CD4-positive, alpha-beta T cell treated with Interleukin-17A for 1 hour (primary cell): ENCODE data around the gene SLC38A5.
A peak's percentile ranks its signal among the peaks of the same experiment; 100 is the strongest.
"Not testable (repeated sequence)": the region's sequence is repeated elsewhere in the genome, so short reads cannot be mapped to it uniquely, and the experiment has no call there.

Source experiments
- DNase-seq: peaks from one replicate; pipeline ENCODE4 v3.0.0-alpha.2; 2020

Gene SLC38A5

DNA sequence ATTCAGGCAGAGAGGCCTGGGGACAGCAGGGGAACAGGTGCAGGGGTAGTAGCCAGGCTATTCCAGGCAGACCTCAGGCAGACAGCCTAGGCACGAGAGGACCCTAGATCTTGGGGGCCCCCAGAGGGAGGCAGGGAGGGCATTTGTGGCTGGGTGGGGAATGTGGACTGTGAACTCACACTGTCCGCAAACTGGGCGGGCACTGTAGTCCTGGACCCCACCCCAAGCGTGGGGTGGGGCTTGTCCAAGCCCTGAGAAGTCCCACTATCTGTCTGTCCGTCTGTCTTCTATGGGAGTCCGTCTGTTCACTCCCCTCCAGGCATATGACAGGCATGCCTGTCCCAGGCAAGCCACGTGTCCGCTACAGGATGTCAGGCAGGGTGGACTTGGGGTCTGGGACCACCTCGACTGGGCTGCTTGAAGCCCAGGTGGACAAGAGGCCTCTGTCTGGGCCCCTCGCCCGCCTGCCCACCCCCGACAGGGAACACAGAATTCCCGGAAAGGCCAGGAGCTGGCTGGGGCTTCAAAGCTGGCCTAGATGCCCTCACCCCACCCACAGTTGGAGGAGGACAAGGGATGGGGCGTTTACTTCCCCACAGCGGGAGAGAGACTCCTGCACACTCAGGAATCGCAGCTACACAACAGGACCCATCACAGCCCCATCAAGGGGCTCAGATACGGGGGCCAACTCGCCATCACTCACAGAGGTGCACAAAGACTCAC lies at the start of gene SLC38A5:
TSS of gene SLC38A5 (minus strand) at position 151 of the 723 bp plus-strand sequence. CDS start 2,336 bp downstream, outside the sequence.
- no peak for DNase-seq

DNA sequence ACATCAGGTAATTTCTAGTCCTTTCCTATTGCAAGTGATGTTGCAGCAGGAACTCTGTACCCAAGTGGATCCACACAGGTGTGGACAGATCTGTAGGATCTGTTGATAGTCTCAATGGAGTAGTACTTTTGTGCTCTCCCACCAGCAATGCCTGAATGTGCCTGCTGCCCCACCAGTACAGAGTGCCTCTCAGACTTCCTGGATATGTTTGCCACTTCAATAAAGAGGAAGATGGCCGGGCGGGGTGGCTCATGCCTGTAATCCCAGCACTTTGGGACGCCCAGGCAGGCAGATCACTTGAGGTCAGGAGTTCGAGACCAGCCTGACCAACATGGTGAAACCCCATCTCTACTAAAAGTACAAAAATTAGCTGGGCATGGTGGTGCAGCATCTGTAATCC lies 49.4 kb upstream of the SLC38A5 start:
- not testable (repeated sequence) for DNase-seq

DNA sequence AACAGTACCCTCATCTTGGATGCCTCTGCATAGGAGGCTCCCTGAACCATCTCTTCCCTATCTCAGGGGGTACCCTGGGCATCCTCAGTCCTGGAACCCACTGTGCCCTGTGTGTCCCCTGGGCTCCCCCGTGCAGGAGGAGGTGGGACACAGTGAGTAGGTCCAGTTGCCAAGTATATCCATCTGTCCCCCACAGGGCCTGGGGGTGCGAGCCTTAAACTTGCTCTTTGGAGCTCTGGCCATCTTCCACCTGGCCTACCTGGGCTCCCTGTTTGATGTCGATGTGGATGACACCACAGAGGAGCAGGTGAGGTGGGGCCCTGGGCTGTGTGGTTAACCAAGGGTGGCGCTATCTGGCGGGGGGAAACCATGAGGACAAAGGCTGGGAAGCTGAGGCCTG lies 46.9 kb upstream of the SLC38A5 start:
- DNase-seq: no peak

DNA sequence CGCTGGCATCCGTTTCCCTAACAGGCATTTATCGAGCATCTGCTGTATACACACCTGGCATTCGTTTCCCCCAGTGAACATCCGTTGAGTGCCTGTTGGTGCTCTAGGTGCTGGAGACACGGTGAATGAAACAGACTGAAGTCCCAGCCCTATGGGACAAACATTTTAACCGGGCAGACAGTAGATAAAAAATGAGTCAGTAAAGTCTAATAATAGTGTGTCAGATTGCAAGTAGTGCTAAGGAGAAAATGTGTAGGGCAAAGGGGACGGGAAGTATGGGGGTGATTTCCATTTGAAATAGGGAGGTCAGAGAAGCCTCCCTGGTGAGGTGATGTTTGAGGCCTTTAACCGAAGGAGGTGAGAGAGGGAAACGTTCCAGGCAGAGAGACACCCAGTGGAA lies 46.2 kb upstream of the SLC38A5 start:
- no peak for DNase-seq

DNA sequence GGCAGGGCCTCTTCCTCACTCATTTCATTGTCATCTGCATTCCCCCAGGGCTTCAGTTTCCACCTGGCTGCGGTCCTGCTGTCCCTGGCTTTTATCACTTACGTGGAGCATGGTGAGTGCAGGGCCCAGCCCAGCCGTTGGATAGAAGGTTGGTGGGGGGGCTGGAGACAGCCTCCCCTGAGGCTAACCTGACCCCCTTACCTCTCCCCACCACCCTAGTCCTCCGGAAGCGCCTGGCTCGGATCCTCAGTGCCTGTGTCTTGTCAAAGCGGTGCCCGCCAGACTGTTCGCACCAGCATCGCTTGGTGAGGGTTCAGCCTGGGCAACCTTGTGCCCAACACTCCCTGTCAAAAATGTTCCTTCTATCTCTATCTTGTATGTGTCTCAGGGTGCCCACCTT lies 45.8 kb upstream of the SLC38A5 start:
- DNase-seq: no peak

DNA sequence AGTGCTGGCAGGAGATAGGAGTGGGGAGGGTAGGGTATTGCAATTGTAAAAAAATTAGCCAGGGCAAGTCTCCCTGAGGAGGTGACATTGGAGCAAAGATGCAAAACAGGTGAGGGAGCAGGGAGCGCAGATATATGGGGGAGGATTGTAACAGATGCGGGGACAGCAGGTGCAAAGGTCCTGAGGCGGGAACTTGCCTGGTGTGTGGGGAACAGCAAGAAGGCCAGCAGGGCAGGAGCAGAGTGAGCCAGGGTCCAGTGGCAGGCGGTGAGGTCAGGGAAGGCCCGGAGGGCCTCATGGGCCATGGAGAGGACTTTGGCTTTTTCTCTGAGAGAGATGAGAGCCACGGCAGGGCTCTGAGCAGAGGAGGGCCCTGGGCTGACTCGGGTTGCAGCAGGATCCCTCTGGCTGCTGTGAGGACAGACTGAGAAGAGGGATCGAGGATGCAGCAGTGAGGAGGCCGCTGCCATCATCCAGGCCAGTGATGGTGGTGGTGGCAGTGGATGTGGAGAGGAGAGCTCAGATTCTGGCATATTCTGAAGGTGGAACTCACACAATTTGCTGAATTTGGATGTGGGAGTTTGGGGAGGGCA lies 44.9 kb upstream of the SLC38A5 start:
- no peak for DNase-seq

DNA sequence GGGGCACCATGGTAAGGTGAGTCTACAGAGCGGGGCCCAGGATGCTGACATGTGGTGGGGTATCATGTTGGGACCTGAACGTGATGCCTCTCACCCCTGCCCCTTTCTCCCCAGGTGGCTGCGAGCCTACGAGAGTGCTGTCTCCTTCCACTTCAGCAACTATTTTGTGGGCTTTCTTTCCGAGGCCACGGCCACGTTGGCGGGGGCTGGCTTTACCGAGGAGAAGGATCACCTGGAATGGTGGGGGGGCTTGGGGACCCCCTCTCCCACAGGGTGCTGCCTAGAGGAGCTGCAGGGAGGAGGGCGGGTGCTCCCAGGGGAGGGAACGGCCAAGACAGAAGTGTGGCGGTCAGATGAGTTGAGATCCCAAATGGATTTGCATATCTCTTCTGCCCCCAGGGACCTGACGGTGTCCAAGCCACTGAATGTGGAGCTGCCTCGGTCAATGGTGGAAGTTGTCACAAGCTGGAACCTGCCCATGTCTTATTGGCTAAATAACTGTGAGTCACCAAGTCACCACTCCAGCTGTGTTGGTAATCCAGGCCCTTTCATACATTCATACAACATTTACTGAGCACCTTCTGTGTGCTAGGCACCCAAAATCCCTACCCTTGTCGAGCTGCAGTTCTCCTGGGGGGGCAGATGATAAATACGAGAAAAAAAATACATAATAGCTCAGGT lies 44.2 kb upstream of the SLC38A5 start:
- DNase-seq: no peak

DNA sequence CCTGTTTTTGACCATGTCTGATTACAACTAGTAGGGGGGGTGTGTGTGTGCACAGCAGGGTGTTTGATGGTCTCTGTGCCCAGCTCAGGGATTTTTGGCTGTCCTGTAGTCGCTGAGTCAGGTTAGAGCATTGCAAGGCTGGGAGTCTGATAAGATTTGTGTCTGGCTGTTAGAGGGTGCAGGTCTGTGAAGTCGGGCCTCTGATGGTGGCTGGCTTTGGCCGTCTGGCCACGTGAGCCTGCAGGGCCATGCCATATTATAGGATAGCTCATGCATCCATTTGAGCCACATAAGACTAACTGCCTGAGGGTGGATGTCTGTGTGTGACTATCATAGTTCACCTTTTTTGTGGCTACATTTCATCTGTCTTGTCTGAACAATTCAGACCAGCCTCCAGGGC lies 43.6 kb upstream of the SLC38A5 start:
- no peak for DNase-seq

DNA sequence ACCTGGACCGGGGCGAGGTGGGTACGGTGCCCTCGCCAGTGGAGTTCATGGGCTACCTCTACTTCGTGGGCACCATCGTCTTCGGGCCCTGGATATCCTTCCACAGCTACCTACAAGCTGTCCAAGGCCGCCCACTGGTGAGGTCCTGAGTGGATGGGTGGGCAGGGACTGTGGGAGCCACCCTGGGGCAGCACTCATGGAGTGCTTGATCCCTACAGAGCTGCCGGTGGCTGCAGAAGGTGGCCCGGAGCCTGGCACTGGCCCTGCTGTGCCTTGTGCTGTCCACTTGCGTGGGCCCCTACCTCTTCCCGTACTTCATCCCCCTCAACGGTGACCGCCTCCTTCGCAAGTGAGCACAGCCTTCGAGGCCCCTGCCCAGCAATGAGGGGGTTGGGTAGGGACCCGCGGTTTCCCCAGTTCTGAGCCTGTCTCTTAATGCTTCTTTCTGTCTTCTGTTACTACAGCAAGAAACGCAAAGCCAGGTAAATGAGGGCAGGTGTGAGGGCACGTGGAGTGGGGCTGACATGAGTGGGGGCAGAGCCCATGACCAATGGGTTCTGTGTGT lies 42.4 kb upstream of the SLC38A5 start:
- no peak for DNase-seq

DNA sequence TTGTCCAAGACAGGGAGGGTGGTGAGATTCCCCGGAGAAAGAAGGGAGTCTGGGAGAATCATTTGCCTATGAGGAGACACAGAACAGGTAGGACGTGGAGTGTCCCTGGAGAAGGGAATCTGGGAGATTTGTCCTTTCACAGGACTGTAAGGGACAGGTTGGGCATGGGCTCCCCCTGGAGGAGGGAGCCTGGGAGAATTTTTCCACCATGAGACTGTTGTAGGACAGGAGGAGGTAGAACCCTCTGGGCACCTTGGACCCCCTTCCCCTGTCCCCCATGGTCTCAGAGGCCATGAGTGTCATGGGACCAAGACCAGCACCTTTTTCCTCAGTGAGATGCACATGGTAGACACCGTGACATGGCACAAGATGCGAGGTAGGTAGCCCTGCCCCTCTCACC lies 41.5 kb upstream of the SLC38A5 start:
- no peak for DNase-seq

DNA sequence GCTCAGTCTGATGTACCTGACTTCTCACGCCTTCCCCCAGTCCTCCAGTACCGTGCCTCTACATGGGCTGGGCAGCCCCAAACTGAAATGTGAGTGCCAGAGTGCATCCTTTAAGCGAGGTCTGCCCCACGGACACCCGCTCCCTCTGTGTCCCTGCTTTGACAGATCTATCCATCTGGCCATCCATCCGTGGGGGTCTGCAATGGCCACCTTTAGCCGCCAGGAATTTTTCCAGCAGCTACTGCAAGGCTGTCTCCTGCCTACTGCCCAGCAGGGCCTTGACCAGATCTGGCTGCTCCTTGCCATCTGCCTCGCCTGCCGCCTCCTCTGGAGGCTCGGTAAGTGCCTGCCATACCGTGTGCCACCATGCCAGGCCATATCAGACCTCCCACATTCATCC lies 39.6 kb upstream of the SLC38A5 start:
- no peak for DNase-seq

DNA sequence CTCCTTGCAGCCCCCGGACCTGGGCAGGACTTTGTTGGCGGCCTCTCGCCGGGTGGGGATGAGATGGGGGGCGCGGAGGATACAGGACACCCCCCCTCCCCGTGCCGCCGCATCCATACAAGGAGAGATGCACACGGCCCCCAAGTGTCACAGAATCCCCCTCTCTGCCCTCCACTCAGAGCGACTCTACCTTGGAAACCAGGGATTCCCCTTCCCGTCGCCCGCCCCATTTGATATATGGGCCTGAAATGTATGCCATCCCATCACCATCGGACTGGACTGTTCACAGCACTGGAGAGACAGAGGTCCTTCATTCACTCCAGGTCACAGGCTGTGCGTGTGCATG lies 39.2 kb upstream of the SLC38A5 start:
- DNase-seq: peak; percentile 27

DNA sequence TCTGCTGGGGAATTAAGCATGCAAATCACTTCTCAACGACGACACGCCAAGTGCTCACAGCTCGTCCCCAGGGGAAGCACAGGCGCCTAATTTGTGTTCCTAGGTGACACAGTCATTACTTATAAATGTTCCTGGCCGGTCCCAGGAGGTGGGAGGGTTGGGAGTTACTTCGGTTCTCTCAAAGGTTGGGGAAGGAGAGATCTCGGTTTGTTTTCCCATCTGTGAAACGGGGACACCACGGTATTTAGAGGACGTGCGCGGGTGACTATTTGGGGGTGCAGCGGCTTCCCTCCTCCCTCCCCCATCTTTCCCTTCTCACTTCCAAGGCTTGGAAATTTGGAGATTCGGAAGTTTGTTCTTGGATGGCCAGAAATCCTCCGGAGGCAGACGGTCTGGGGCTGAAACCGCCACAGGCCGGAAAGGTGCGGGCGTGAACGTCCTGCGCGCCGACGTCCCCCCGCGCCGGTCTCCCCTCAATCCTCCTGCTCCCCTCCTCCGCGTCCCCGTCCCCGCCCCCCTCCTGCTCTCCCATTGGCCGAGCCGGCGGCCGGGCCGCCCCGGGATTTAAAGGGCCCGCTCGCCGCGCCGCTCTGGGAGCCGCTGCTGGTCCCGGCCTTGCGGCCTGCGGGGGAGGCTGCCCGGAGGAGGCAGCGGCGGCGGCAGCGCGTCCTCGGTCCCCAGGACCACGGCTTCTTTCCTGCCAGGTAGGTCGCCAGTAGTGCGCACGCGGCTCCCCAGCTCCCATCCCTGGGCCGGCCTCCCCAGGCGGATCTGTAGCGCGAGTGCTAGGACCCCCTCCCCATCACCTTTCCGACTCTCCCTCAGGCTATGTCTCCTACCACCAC lies 38.6 kb upstream of the SLC38A5 start, which contains the start of gene PORCN:
TSS of gene PORCN (plus strand) at position 593 of the 845 bp plus-strand sequence. CDS start 829 bp downstream, outside the sequence.
- DNase-seq: peak; percentile 81

DNA sequence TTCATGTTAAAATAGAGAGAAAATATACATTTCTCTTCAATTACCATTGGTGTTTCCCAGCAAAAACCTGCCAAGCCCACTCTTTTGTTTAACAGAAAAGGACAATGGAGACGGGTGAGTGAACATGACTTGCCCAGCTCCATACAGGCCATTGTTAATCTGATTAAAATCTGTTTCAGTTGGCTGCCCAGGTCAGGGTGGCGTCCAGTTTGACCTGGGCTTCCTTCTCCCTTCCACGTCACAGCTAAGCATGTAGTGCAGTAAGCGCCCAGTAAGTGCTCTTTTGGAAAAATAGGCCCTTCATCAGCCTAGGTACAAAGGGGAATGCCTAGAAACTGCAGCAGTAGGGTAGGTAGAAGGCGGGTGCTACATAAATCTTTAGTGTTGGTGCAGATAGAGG lies 37.2 kb upstream of the SLC38A5 start:
- DNase-seq: no peak

DNA sequence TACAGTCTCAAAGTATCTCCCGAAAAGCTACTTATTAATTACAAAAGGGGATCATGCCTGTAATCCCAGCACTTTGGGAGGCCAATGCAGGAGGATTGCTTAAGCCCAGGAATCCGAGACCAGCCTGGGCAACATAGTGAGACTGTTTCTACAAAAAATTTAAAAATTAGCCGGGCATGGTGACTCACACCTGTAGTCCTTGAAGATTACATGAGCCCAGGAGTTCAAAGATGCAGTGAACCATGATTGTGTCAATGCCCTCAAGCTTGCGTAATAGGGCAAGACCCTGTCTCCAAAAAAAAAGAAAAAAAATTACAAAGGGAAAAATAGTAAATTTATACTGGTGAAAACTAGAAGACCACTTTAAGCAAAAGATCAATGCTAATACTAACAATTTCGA lies 35.4 kb upstream of the SLC38A5 start:
- DNase-seq: no peak

DNA sequence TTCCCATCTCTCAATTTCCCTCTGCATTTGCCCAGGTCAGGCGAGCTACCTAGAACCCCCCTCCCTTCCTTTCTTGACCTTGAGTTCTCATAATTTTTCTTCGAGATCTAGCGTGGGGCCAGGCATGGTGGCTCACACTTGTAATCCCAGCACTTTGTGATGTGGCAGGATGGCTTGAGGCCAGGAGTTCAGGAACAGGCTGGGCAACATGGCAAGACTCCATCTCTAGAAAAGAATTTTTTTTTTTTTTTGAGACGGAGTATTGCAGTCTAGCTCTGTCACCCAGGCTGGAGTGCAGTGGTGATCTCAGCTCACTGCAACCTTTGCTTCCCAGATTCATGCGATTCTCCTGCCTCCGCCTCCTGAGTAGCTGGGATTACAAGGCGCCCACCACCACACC lies 34.2 kb upstream of the SLC38A5 start:
- DNase-seq: no peak

DNA sequence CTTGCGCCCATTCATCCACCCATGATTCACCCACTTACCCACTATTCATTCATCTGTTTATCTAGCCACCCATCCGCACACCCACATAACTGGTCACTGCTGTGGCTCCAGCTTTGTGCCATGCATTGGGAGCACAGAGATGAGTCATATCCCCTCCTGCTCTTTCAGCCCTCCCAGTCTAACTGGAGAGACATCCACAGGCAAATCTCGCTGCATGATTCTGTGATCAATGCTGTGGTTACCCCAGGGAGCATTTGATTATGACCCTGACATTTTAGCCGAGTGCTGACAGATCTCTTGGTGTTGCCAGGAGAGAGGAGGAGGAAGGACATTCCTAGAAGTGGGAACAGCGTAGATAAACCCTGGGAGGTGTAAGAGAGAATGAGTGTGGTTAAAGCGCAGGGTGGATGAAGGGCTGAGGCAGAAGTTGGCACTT lies 28.3 kb upstream of the SLC38A5 start:
- no peak for DNase-seq

DNA sequence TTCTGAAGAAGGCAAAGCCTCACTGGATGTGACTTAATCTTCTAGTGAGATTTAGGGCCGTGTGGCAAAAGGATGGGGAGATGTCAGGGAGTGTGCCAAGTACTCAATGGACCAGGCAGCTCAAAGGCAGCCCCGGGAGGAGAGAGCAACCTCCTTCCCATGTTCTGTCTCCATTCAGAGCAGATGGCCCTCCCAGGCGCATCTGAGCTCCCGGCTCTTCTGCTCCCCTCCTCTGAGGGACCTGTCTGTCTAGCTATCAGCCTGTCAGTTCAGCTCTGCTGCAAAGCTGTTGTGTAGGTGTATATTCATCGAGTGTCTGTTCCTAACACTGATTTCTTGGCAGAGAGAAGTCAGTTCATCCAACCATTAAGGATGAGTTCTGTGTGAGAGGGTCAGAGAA lies 27.8 kb upstream of the SLC38A5 start:
- no peak for DNase-seq

DNA sequence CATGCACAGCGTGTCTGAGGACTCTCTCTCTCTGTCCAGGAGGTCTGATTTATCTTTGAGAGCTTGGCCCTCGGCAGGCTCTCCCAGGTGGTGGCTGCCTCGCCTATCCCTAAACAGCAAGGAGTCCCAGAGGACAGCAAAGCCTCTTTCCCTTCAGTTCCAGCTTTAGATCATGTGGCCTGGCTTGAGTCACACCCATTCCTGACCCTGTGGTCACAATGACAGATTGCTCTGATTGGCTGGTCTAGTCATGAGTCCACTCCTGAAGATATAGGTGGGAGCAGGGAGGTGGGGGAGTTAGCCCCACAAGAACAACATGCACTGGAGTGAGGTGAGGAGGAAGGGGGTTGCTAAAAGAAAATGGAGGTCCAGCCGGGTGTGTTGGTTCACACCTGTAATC lies 26.6 kb upstream of the SLC38A5 start:
- no peak for DNase-seq

DNA sequence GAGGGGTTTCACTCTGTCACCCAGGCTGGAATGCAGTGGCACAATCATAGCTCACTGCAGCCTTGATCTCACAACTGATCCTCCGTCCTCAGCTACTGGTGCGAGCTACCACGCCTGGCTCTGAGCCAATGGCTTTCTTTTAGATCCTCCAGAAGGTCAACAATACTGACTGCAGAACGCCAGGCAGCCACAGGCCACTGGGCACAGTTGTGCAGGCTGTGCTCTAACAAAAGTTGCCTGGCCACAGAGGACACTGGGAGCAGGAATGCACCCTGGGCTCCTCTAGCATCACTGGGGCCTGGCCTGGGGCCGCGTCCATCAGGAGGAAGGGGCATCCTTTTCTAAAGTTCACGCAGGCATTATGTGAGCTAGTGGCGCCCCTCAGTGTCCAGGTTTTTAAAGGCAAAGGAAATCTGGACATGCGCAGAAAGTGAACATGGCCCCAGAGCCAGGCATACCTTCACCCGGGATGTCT lies 23.9 kb upstream of the SLC38A5 start:
- no peak for DNase-seq

DNA sequence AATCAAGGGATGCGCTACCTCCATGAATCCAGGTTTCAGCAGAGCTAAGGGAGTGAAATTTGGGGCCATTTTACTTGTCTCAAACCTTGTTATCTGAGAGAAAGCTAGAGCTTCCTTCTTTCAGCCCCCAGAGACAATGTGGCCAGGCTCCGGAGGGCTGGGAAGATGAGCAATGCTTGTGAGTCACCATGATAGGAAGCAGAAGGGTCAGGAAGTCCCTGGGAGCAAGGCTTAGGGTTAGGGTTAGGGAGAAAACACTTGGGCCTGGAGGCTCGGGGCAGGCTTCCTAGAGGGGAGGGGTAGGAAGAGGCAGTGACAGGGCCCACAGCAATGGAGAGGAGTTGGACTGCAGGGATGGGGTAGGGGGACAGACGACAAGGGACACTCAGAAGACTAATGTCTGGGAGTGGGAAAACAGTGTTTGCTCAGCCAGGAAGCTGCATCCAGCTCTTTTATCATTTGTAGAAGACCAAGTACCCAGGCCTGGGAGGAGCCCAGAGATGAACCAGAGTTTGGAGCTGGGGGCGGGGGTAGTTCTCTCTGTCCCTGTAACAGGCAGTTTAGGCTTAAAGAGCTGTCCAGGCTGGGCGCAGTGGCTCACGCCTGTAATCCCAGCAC lies 22.3 kb upstream of the SLC38A5 start:
- DNase-seq: no peak

DNA sequence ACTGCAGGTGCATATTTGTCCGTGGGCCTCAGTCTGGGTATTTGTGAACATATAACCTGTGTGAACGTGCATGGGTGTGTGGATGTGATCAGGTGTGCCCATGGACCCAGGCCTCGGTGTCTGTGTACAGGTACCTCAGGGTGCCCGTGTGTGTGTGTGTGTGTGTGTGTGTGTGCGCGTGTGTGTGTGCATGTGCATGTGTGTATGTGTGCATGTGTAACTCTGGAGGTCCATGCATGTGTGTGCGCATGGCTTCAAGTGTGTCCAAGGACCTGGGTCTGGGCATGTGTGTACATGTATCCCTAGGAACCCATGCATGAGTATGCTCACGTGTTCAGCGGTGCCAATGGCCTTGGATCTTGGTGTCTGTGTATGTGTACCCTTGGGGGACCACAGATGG lies 21.7 kb upstream of the SLC38A5 start:
- DNase-seq: no peak
